ENCODE results near the gene GCG. TPM values are rescaled to one million over a fixed set of nuclear protein-coding genes. Genes with fewer than 3 reads are reported as not detected.

The GCG gene
- total RNA-seq: not detected

DNA sequence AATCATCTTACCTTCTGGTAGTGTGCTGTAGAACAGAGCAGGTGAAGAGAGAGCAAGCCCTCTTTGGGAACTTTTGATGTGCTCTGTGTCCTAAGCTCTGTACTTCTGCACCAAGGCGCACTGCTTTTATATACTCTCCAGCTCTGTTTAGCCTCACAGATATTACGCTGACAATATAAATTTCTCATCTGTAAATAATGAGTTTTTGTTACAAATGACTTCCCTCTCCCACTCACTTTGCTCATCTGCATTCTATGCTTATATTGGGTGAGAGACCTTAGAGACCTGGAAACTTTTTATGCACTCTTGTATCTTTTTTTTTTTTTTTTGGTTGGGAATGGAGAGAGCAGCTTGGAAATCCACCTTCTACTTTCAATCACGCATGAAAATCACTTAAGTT is at the start of gene GCG:
TSS of gene GCG (minus strand) at position 101 of the 400 bp plus-strand sequence. CDS start 3,069 bp downstream, outside the sequence.
- Mint-ChIP-seq H3K4me1 (peaks cover 1% of the 10 kb centered on the region), H3K36me3 (no peaks in the 10 kb centered on the region), H3K4me3 (no peak within 1 kb of the TSS), H3K27me3 (peaks cover 37% of the 10 kb centered on the region), H3K9me3 (no peaks in the 10 kb centered on the region), H3K27ac (no peak within 1 kb of the TSS)
- no peak for DNase-seq

DNA sequence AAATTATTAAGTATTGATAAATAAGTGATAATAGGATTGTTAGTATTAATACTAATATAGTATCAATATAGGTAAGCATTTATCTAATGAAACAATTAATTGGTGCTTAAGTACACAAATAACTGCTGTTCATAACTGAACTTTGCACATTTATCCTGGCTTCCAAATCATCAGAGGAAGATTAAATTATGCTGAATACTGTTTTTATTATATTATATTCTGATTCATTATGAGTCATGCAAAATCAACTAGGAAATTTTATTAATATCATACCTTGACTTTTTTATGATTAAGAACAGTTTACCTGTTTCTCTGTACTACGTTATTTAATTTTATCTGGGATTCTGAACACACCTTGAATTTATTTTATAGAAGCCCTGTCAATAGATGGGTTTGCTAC is 48.6 kb upstream of the GCG start:
- peaks cover 9% of the 10 kb centered on the region for H3K27me3 Mint-ChIP-seq
- no peaks in the 10 kb centered on the region for H3K4me1 Mint-ChIP-seq
- H3K36me3 Mint-ChIP-seq: no peaks in the 10 kb centered on the region
- no peaks in the 10 kb centered on the region for H3K9me3 Mint-ChIP-seq
- no peak for DNase-seq
- H3K27ac Mint-ChIP-seq: no peak overlapping the region
- H3K4me3 Mint-ChIP-seq: no peak overlapping the region

DNA sequence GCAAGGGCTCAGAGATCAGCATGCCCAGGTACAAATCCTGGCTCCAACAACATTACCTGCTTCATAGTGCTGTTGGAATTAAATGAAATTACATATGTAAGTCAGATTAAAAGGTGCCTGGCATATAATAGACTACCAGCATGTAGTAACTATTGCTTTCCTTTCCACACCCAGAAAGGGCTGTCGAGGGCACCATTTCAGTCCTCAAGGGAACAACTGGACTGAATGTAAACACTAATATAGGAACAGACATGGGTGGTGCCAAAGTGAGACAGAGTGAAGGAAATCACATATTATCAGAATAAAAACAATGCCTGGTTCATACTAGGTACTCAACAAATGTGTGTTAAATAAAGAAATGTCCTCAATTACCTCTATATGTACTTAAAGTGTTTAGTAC is 47.9 kb upstream of the GCG start:
- Mint-ChIP-seq H3K27me3 (peaks cover 13% of the 10 kb centered on the region), H3K4me1 (no peaks in the 10 kb centered on the region), H3K4me3 (no peak overlapping the region), H3K36me3 (no peaks in the 10 kb centered on the region), H3K9me3 (no peaks in the 10 kb centered on the region), H3K27ac (no peak overlapping the region)
- DNase-seq: no peak

DNA sequence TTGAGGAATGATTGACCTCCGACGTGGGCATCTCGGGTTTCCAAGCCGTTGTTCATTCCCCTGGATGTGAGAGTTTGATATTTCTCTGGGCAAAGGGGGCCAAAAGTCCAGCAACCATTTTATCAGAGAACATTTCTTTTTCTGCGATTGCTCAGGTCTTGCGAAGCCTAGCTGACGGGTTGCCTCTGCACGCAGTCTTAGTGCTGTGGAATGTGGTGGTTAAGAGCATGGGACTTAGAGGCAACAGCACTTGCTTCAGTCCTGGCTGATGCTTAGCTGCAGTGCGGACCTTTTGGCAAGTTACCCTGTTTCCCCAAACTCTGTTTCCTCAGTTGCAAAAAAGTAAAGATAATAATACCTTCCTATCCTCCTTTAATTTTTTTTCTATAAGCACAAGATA is 46.2 kb upstream of the GCG start:
- no peak for DNase-seq
- peaks cover 16% of the 10 kb centered on the region for H3K27me3 Mint-ChIP-seq
- H3K4me1 Mint-ChIP-seq: no peaks in the 10 kb centered on the region
- no peaks in the 10 kb centered on the region for H3K36me3 Mint-ChIP-seq
- H3K4me3 Mint-ChIP-seq: no peak overlapping the region
- no peaks in the 10 kb centered on the region for H3K9me3 Mint-ChIP-seq
- H3K27ac Mint-ChIP-seq: no peak overlapping the region

DNA sequence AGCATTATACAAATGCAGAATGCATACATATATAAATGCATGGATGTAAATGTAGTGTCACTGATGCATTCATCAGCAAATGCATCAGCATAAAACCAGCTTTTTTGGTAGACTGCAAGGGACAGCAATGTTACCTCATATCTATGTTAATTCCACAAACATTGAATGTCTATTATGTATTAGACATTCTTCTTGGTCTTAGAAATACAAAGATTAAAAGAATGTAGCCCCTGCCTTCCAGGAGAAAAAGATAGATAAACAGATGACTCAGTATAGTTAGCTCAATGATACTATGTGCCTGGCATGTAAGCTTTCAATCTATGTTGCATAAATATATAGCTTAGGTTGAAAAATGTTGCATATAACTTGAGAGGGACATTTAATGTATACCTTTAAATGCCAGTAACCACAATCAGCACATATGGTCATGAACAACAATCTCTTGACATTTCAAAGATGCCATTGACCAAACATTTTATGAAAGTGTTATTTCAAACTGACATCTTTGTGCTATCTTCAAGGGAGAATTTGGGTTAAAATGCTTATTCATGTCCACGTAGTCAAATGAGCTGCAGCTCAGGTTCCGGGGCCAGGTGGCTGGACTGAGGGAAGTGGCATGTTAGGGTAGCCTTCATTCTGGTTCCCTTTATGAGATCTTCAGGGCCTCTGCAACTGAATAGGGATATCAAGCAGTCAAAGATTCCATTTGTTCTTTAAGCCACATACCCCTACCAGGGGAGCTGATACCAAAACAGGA is 45.2 kb upstream of the GCG start:
- no peak for DNase-seq
- Mint-ChIP-seq H3K27me3 (peaks cover 26% of the 10 kb centered on the region), H3K4me1 (no peaks in the 10 kb centered on the region), H3K9me3 (no peaks in the 10 kb centered on the region), H3K36me3 (no peaks in the 10 kb centered on the region), H3K4me3 (no peak overlapping the region), H3K27ac (no peak overlapping the region)

DNA sequence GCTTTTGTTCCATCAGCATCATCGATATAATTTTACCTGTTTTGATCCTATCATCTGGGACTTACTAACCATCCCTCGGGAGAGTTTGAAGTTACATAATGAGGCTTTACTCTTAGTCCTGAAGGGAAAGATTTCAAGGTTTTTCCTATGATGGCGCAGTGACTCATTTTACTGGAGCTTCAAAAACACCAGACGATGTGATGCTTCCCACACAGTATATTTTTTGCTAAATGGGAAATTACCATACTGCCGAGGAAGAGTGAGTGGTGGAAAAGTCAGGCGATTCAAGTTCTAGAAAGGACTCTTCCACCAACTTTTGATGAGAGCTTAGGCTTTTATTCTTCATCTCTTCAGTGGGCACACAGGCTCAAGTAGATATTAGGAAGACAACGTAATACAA is 44.6 kb upstream of the GCG start:
- Mint-ChIP-seq H3K9me3 (no peaks in the 10 kb centered on the region), H3K27ac (no peak overlapping the region), H3K4me1 (no peaks in the 10 kb centered on the region), H3K4me3 (no peak overlapping the region), H3K27me3 (peaks cover 32% of the 10 kb centered on the region), H3K36me3 (no peaks in the 10 kb centered on the region)
- DNase-seq: no peak

DNA sequence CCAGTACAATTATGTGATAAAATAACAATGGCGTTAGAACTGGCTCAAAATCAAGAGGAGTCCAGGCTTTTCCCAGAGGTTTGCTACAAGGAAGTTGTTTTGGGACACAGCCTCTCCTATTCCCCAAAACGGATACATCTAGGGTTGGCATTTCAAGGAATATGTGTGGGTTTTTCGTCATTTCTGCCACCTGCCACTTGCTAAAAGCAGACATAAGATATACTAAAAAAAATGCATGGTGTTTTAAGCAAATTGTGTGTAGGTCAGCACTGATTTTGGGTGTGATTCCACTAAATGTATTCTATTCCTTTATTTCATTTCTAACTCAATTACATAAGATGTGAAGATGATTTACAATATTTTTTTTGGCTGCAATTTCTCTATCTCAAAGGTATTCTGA is 36.4 kb upstream of the GCG start:
- H3K4me1 Mint-ChIP-seq: peaks cover 4% of the 10 kb centered on the region
- H3K27me3 Mint-ChIP-seq: peaks cover 25% of the 10 kb centered on the region
- DNase-seq: no peak
- no peak overlapping the region for H3K4me3 Mint-ChIP-seq
- H3K9me3 Mint-ChIP-seq: no peaks in the 10 kb centered on the region
- no peak overlapping the region for H3K27ac Mint-ChIP-seq
- H3K36me3 Mint-ChIP-seq: no peaks in the 10 kb centered on the region

DNA sequence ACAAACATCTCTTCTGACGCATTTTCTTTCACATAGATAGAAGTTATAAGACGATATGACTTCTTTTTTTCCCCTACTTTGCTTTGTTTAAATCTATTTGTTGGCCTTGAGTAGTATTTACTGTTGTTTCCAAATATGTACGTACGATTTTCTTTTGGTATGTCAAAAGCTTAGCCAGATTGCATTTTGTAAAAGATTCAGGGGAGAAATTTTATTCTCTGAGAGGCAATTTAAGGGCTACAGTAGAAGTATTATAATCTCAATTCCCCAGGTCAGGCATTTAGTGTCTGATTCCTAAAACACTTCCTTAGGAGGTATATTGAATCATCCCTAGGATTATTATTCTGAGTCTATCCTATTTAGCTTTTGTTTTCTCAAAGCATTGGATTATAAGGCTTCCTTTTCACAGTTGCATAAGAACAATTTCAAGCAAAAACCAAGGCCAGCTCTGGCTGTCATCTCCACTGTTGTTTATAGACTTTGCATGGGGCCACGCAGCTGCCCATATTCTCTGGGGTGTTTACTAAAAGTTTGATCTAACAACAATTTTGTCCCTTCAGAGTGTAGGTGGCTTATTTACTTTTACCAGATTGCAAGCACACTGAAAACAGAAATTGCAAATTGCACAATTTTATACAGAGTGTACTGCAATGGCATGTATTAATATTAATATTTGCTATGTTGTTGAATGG is 33.6 kb upstream of the GCG start:
- Mint-ChIP-seq H3K4me1 (peaks cover 4% of the 10 kb centered on the region), H3K27ac (no peak overlapping the region), H3K36me3 (no peaks in the 10 kb centered on the region), H3K4me3 (no peak overlapping the region), H3K9me3 (no peaks in the 10 kb centered on the region), H3K27me3 (peaks cover 2% of the 10 kb centered on the region)
- no peak for DNase-seq

DNA sequence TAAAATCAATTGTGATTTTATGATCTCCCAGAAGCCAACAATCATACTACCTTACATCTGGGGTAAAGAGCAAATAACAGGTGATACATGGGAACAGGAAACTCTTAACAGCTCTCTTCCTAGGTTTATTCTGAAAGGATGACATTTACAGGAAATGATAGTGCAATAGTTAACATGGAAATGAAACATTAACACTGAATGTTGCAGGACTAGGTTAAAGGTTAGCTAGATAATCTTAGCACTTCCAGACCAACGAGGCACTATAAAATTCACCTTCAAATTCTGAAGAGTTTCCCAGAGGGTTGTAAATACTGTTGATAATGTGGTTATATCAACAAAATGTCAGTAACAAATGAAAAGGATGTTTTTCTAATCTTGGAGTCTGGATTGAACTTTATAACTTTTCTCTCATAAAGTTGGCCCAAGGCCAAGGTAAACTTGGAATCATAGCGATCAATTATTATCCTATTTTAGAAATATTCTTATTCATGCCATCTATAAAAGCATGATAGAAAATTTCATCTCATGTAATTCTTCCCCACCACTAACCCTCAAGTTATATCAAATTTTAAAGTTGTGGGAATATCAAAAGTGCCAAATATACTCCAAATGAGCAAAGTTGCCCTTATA is 32.9 kb upstream of the GCG start:
- Mint-ChIP-seq H3K27ac (no peak overlapping the region), H3K27me3 (peaks cover 5% of the 10 kb centered on the region), H3K4me1 (peaks cover 4% of the 10 kb centered on the region), H3K36me3 (no peaks in the 10 kb centered on the region), H3K9me3 (no peaks in the 10 kb centered on the region), H3K4me3 (no peak overlapping the region)
- no peak for DNase-seq

DNA sequence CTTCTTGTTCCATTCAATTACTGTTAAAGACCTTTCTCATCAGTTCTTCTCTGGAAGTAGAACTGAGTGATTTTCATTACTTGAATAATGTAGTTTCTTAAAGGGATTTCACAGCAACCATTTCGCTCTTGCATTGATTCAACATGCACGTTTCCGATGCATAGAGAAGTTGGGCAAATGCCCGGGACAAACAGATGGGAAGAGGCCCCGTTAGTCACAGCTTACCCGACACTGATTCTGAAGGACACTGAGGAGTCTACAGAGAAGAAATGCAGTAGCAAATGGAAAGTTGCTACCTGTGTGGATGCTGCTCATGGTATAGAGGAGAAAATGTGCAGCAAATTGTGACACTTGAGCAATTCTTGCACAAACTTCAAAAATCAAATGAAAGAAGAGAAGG is 32.3 kb upstream of the GCG start:
- Mint-ChIP-seq H3K4me3 (no peak overlapping the region), H3K4me1 (peaks cover 4% of the 10 kb centered on the region), H3K9me3 (no peaks in the 10 kb centered on the region), H3K36me3 (no peaks in the 10 kb centered on the region), H3K27me3 (peaks cover 7% of the 10 kb centered on the region), H3K27ac (no peak overlapping the region)
- DNase-seq: no peak

DNA sequence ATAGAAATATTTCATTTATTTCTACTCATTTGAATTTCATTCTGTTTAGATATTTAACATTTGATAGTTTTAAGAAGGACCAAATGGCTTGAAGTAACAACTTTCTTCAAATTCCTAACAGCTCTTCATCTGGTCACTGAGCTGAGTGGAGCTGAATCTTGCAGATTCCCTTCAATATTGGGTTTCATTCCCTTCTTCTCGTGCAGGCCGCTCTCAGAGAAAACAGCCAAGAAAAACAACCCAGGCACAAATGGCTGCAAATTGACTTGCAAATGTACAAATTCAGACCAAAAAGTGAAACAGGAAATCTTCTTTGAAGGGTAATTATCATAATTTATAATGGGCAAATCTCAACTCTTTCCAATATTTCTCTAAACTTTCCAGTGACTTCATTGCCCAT is 30.3 kb upstream of the GCG start:
- H3K4me3 Mint-ChIP-seq: no peak overlapping the region
- H3K9me3 Mint-ChIP-seq: no peaks in the 10 kb centered on the region

DNA sequence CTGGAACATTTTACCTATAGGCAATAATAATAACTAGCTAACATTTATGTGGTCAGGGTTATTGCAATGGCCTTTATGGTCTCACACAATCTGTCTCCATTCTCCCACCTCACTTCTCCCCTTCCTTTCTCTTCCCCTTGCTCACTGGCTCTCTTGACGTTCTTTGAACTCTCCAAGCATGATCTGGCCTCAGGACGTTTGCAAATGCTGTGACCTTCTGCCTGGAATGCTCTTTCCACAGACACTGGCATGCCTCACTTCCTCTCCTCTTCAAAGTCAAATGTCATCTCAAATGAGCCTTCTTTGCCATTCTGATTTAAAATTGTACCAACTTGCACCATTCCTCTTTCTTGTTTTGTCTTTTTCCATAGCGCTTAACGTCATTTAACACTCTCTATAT is 25.3 kb upstream of the GCG start:
- Mint-ChIP-seq H3K27ac (no peak overlapping the region), H3K36me3 (no peaks in the 10 kb centered on the region), H3K27me3 (peaks cover 15% of the 10 kb centered on the region), H3K9me3 (no peaks in the 10 kb centered on the region), H3K4me1 (no peaks in the 10 kb centered on the region), H3K4me3 (no peak overlapping the region)
- DNase-seq: no peak

More for the DNA sequence above, 30.3 kb upstream of the GCG start:
- no peak for DNase-seq
- Mint-ChIP-seq H3K27ac (no peak overlapping the region), H3K4me1 (peaks cover 4% of the 10 kb centered on the region), H3K36me3 (no peaks in the 10 kb centered on the region), H3K27me3 (peaks cover 10% of the 10 kb centered on the region)

DNA sequence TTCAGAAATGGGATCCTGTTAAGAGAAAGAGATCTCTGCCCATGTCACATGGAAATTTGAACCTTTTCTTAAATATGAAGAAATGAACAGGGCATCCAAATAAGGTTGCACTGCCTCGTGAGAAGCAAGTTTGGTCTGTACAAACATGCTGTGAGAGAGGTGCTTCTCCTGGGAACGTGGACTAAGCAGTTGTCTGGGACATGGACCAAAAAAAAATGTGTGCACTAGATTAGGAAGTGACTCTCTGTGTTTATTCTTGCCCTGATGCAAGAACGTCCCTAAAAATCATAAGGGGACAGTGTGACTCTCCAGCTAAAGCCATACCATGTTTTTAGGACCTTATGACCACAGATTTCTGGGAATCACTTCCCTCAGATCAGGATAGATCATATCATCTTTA is 23.7 kb upstream of the GCG start:
- H3K9me3 Mint-ChIP-seq: no peaks in the 10 kb centered on the region
- H3K4me1 Mint-ChIP-seq: no peaks in the 10 kb centered on the region
- no peaks in the 10 kb centered on the region for H3K36me3 Mint-ChIP-seq
- DNase-seq: no peak
- H3K27ac Mint-ChIP-seq: no peak overlapping the region
- H3K27me3 Mint-ChIP-seq: peaks cover 15% of the 10 kb centered on the region
- H3K4me3 Mint-ChIP-seq: no peak overlapping the region

DNA sequence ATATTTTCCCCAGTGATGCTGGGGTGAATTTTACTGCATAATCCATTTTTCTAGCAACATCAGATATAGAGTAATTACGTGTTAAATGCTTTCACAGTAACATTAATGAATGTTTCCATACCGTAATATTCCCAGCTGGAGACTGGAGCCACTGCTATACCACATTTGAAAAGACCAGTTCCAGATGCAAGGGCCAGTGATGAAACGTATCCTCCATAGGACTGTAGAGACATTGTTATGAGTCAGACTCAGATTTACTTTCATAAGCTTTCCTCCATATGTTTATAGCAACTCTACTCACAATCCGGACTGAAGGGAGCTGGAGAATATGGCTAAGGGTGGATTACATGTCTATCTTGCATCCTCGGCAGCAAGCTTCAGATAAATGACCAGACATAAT is 22.7 kb upstream of the GCG start:
- no peaks in the 10 kb centered on the region for H3K4me1 Mint-ChIP-seq
- no peaks in the 10 kb centered on the region for H3K36me3 Mint-ChIP-seq
- DNase-seq: no peak
- peaks cover 11% of the 10 kb centered on the region for H3K27me3 Mint-ChIP-seq
- no peak overlapping the region for H3K27ac Mint-ChIP-seq
- H3K9me3 Mint-ChIP-seq: no peaks in the 10 kb centered on the region
- H3K4me3 Mint-ChIP-seq: no peak overlapping the region

DNA sequence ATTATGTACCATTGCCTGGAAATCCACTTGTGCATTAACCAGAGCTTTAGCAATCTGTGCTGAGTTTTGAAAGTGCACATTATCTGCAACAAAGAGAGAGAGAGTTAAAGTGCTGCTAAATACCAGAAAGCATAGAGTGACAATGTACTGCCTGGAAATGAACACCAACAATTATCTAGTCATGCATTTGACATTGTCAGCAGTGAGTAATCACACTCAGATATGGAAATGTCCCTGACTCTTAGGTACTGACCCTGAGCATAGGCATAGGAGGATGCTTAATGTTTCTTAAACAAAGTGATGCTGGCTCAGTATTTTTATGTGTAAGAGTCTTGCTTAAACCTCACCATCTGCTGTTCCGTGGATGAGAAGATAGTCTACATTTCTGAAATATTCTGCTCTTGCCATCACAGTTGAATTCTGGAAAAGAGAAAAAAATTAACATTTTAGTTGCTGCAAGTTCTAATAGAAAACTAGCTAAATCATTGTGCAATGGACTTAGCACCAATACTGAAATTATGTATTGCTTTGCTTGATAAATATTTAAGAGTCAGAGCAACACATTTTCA is 20.8 kb upstream of the GCG start:
- Mint-ChIP-seq H3K9me3 (no peaks in the 10 kb centered on the region), H3K4me1 (no peaks in the 10 kb centered on the region), H3K36me3 (no peaks in the 10 kb centered on the region), H3K27ac (no peak overlapping the region), H3K27me3 (peaks cover 17% of the 10 kb centered on the region), H3K4me3 (no peak overlapping the region)
- DNase-seq: no peak
